ENCODE data around the gene DNAJC15. TPM values are rescaled to one million over a fixed set of nuclear protein-coding genes. Genes with fewer than 3 reads are reported as not detected.

The DNAJC15 gene
- total RNA-seq, 2 experiments from 2014 or later = 2.2 TPM; not detected in 1

DNA sequence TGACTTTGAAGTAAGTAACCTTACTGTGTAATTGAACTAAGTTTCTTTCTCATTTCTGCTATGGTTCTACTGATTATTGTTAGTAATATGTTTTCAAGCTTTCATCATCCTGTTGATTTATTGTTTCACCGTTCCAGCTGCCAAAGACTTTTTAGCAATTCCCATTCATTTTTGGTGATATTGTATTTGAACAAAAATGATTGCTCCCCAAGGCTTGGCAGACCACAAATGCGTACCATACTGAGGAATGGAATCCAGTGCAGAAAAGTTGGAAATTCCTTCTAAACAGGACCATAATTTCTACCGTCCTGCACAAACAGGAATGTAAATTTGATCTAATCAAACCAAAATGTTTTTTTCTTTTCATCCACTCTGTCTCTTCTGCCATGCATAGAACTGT is 42.1 kb upstream of the DNAJC15 start:
- H3K4me2 ChIP-seq (ENCODE audit: low read length) = no peak overlapping the region
- intact Hi-C loops (cut with micrococcal nuclease; ENCODE audit: unreplicated experiment) = no loop called here

DNA sequence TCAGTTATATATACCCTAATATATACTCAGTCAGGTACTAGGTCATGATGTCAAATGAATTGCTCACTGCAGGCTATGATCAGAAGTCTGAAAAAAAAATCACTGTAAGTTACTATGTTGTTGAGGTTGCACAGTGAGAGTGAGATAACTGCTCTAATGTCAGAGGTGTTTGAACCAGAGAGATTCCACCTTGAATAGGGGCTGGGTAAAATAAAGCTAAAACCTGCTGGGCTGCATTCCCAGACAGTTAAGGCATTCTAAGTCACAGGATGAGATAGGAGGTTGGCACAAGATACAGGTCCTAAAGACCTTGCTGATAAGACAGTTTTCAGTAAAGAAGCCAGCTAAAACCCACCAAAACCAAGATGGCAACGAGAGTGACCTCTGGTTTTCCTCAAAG is 41.5 kb upstream of the DNAJC15 start:
- ChIA-PET CTCF (ENCODE audit: unreplicated experiment) (no interaction called here), POLR2A (interaction anchor here (0.6 kb wide), 1 partner anchor 16 kb away, joined by 4 read pairs; no protein-coding TSS in a partner anchor)
- no peak for TF ChIP-seq EZH2phosphoT487 (IDR thresholded peaks at IDR 0.05; ENCODE audit: borderline replicate concordance, low read depth, low read length)
- TF ChIP-seq, protein P1, sequence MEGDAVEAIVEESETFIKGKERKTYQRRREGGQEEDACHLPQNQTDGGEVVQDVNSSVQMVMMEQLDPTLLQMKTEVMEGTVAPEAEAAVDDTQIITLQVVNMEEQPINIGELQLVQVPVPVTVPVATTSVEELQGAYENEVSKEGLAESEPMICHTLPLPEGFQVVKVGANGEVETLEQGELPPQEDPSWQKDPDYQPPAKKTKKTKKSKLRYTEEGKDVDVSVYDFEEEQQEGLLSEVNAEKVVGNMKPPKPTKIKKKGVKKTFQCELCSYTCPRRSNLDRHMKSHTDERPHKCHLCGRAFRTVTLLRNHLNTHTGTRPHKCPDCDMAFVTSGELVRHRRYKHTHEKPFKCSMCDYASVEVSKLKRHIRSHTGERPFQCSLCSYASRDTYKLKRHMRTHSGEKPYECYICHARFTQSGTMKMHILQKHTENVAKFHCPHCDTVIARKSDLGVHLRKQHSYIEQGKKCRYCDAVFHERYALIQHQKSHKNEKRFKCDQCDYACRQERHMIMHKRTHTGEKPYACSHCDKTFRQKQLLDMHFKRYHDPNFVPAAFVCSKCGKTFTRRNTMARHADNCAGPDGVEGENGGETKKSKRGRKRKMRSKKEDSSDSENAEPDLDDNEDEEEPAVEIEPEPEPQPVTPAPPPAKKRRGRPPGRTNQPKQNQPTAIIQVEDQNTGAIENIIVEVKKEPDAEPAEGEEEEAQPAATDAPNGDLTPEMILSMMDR (conservative IDR thresholded peaks at IDR 0.05; ENCODE audit: low read length) = no peak
- H3K27ac ChIP-seq (ENCODE audit: low read depth, low read length, poor library complexity, severe bottlenecking) = no peak overlapping the region
- no peak for DNase-seq (ENCODE audit: low spot score)
- no peak overlapping the region for H3K4me2 ChIP-seq (ENCODE audit: low read length)
- no peaks in the 10 kb centered on the region for H3K4me1 ChIP-seq (ENCODE audit: insufficient read depth, low read length, poor library complexity, severe bottlenecking)
- intact Hi-C loops (cut with micrococcal nuclease; ENCODE audit: unreplicated experiment) = no loop called here
- no peaks in the 10 kb centered on the region for H3K9me2 ChIP-seq (ENCODE audit: insufficient read depth, low read length)
- H3K4me3 ChIP-seq (ENCODE audit: low read depth, low read length, poor library complexity, severe bottlenecking) = no peak overlapping the region
- H3K9me3 ChIP-seq (ENCODE audit: low read length) = peaks cover 6% of the 10 kb centered on the region; the same call in 1 of the 2 replicates
- no peaks in the 10 kb centered on the region for H3K79me2 ChIP-seq (ENCODE audit: insufficient read depth, low read depth, low read length)
- H4K20me1 ChIP-seq (ENCODE audit: insufficient read depth, low read length) = no peaks in the 10 kb centered on the region
- no TSS peak for BruUV-seq (replicated peaks)
- H2AFZ ChIP-seq (ENCODE audit: low read length) = no peak overlapping the region
- H3K36me3 ChIP-seq (ENCODE audit: insufficient read depth, low read length) = no peaks in the 10 kb centered on the region

More for the DNA sequence above, 42.1 kb upstream of the DNAJC15 start:
- no peaks in the 10 kb centered on the region for H3K79me2 ChIP-seq (ENCODE audit: insufficient read depth, low read depth, low read length)
- peaks cover 6% of the 10 kb centered on the region; the same call in 1 of the 2 replicates for H3K9me3 ChIP-seq (ENCODE audit: low read length)
- no TSS peak for BruUV-seq (replicated peaks)
- H3K27ac ChIP-seq (ENCODE audit: low read depth, low read length, poor library complexity, severe bottlenecking) = no peak overlapping the region
- H4K20me1 ChIP-seq (ENCODE audit: insufficient read depth, low read length) = no peaks in the 10 kb centered on the region
- H3K36me3 ChIP-seq (ENCODE audit: insufficient read depth, low read length) = no peaks in the 10 kb centered on the region
- TF ChIP-seq, protein P1 (conservative IDR thresholded peaks at IDR 0.05; ENCODE audit: low read length) = no peak
- TF ChIP-seq EZH2phosphoT487 (IDR thresholded peaks at IDR 0.05; ENCODE audit: borderline replicate concordance, low read depth, low read length) = no peak
- H2AFZ ChIP-seq (ENCODE audit: low read length) = no peak overlapping the region
- H3K9me2 ChIP-seq (ENCODE audit: insufficient read depth, low read length) = no peaks in the 10 kb centered on the region
- DNase-seq (ENCODE audit: low spot score) = no peak
- POLR2A ChIA-PET = no interaction called here
- CTCF ChIA-PET (ENCODE audit: unreplicated experiment) = no interaction called here
- H3K4me3 ChIP-seq (ENCODE audit: low read depth, low read length, poor library complexity, severe bottlenecking) = no peak overlapping the region
- H3K4me1 ChIP-seq (ENCODE audit: insufficient read depth, low read length, poor library complexity, severe bottlenecking) = no peaks in the 10 kb centered on the region

DNA sequence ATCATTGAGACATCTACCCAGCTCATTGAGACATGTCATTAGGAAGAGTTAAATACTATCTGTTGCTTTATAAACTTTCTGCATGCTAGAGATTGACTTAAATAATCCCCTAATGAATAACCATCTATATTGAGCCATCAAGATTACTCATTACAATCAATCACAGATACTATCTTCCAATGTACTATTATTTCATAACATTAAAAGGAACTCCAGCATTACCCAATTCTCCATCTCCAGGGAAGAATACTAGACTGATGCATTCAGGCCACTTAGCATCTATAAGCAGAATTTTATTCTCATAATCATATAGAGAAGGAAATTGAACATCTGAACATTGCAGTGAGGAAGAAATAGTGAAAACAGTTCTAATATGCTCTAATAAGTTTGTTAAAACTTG is 39.4 kb upstream of the DNAJC15 start:
- no peaks in the 10 kb centered on the region for H3K9me3 ChIP-seq (ENCODE audit: low read length)
- H3K36me3 ChIP-seq (ENCODE audit: insufficient read depth, low read length) = no peaks in the 10 kb centered on the region
- H3K4me1 ChIP-seq (ENCODE audit: insufficient read depth, low read length, poor library complexity, severe bottlenecking) = no peaks in the 10 kb centered on the region
- no TSS peak for BruUV-seq (replicated peaks)
- H3K9me2 ChIP-seq (ENCODE audit: insufficient read depth, low read length) = no peaks in the 10 kb centered on the region
- intact Hi-C loops (cut with micrococcal nuclease; ENCODE audit: unreplicated experiment) = no loop called here
- ChIA-PET POLR2A (no interaction called here), CTCF (ENCODE audit: unreplicated experiment) (no interaction called here)
- no peaks in the 10 kb centered on the region for H4K20me1 ChIP-seq (ENCODE audit: insufficient read depth, low read length)
- H3K27ac ChIP-seq (ENCODE audit: low read depth, low read length, poor library complexity, severe bottlenecking) = no peak overlapping the region
- DNase-seq (ENCODE audit: low spot score) = no peak
- H3K4me3 ChIP-seq (ENCODE audit: low read depth, low read length, poor library complexity, severe bottlenecking) = no peak overlapping the region
- TF ChIP-seq, protein P1 (conservative IDR thresholded peaks at IDR 0.05; ENCODE audit: low read length) = no peak
- no peak for TF ChIP-seq EZH2phosphoT487 (IDR thresholded peaks at IDR 0.05; ENCODE audit: borderline replicate concordance, low read depth, low read length)
- H3K4me2 ChIP-seq (ENCODE audit: low read length) = no peak overlapping the region
- no peaks in the 10 kb centered on the region for H3K79me2 ChIP-seq (ENCODE audit: insufficient read depth, low read depth, low read length)
- no peak overlapping the region for H2AFZ ChIP-seq (ENCODE audit: low read length)
